ENCODE results near the gene ACAD10.

- no peak for TF ChIP-seq REST (IDR thresholded peaks at IDR 0.05)
- TF ChIP-seq, protein P1, sequence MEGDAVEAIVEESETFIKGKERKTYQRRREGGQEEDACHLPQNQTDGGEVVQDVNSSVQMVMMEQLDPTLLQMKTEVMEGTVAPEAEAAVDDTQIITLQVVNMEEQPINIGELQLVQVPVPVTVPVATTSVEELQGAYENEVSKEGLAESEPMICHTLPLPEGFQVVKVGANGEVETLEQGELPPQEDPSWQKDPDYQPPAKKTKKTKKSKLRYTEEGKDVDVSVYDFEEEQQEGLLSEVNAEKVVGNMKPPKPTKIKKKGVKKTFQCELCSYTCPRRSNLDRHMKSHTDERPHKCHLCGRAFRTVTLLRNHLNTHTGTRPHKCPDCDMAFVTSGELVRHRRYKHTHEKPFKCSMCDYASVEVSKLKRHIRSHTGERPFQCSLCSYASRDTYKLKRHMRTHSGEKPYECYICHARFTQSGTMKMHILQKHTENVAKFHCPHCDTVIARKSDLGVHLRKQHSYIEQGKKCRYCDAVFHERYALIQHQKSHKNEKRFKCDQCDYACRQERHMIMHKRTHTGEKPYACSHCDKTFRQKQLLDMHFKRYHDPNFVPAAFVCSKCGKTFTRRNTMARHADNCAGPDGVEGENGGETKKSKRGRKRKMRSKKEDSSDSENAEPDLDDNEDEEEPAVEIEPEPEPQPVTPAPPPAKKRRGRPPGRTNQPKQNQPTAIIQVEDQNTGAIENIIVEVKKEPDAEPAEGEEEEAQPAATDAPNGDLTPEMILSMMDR (IDR thresholded peaks at IDR 0.05; ENCODE audit: low read depth, low read length, missing input control), result no peak
- TF ChIP-seq SP1 (IDR thresholded peaks at IDR 0.05), result no peak
- TF ChIP-seq RAD21 (IDR thresholded peaks at IDR 0.05), result no peak
- no peak for TF ChIP-seq JUND (IDR thresholded peaks at IDR 0.05)
- TF ChIP-seq ATF3 (IDR thresholded peaks at IDR 0.05), result no peak
- no peak for TF ChIP-seq GABPA (IDR thresholded peaks at IDR 0.05 in 1 of 2, conservative IDR thresholded peaks at IDR 0.05 in 1 of 2)
- TF ChIP-seq, protein P2, sequence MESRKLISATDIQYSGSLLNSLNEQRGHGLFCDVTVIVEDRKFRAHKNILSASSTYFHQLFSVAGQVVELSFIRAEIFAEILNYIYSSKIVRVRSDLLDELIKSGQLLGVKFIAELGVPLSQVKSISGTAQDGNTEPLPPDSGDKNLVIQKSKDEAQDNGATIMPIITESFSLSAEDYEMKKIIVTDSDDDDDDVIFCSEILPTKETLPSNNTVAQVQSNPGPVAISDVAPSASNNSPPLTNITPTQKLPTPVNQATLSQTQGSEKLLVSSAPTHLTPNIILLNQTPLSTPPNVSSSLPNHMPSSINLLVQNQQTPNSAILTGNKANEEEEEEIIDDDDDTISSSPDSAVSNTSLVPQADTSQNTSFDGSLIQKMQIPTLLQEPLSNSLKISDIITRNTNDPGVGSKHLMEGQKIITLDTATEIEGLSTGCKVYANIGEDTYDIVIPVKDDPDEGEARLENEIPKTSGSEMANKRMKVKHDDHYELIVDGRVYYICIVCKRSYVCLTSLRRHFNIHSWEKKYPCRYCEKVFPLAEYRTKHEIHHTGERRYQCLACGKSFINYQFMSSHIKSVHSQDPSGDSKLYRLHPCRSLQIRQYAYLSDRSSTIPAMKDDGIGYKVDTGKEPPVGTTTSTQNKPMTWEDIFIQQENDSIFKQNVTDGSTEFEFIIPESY (IDR thresholded peaks at IDR 0.05), result no peak
- no peak for TF ChIP-seq YY1 (IDR thresholded peaks at IDR 0.05)
- no peak for TF ChIP-seq EGR1 (IDR thresholded peaks at IDR 0.05; ENCODE audit: low read depth in 2 of 2)
These were observed 72.3 kb downstream of the ACAD10 start for GRCh38 chr12:111758120-111758561.

All from liver (tissue), 3 donors.